NCI-H2171 treated with DMSO at 0.1 percent for 48 hours (cell line): Measurements from ENCODE around the gene PSMG3.

Experiments
- DNase-seq: peaks from one replicate; lab custom pipeline; 2025; lab: John Stamatoyannopoulos, UW

The PSMG3 gene

GRCh38 chr7:1558181-1558811 lies 11.5 kb downstream of the PSMG3 start:
- no peak for DNase-seq

DNA sequence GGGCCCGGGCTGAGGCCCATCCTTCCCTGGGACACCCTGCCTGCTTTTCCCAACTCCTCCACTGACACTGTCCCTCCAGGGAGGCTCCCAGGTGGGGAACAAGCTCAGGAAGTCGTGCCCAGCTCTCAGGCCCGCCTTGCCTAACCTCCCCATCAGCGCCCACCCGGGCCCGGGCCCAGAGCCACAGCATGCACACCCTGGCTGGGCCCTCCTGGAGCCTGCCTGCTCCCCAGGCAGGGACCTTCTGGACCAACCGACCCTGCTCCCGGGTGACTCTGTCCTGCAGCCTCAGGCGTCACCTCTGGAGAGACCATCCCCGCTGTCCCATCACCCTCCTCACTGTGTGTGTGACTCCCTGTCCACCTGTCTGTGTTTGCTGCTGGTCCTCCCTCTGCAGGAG lies 12.1 kb downstream of the PSMG3 start:
- DNase-seq: no peak

DNA sequence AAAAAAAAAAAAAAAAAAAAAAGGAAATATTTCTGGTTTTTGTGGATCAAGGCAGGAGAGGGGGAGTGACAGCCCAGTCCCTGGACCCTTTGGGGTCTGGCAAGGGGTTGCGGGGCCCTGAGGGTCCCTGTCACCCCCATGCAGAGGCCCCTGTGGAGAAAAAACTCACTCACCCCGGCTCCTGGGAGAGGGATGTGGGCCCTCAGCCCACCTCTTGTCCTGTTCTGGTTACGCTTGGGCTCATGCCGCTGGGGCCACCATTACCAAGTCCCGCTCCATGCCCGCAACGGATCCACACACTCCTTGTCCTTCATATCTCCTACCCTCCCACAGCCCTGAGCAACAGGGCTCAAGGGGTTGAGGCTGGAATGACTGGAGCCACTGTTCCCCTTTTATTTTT lies 12.8 kb downstream of the PSMG3 start:
- DNase-seq: no peak

GRCh38 chr7:1555813-1556543 lies 13.9 kb downstream of the PSMG3 start, which contains the start of gene TMEM184A:
TMEM184A (minus strand) TSS chr7:1556205; CDS start chr7:1555484, 721 bp downstream.
- DNase-seq: peak; percentile 98

- peak; percentile 88 for DNase-seq
Measured at GRCh38 chr7:1555046-1555812, 14.6 kb downstream of the PSMG3 start.

DNA sequence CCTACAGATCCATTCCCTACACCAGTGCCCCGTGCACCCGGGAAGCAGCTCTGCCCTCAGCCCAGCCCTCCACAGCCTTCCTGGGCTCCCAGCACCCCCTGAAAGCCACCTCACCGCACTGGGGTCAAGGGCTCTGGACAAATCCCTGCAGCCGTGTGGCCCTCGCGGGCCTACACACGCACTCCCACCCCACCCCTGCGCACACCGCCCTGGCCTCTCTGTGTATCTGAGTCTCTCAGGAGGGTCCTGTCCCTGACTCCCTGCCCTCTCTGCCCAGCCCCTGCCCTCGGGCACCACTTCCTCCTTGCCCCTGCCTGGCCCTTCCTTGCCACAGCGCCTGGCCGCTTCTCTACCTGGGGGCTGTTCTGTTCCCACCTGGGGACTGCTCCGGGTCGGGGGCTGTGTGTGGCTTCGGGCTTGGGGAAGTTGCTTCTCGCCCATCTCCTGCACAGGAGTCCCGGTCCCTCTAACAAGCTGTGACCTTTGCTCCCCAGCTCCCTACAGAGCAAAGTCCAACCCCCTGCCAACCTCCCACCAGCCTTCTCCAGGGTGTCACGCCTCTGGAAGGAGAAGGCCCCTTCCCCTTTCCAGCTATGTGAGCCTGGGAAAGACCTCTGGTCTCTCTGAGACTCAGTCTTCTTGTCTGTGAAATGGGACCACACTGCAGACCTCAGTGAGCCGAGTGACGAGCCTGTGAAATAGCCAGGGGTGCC lies 15.3 kb downstream of the PSMG3 start:
- no peak for DNase-seq

DNA sequence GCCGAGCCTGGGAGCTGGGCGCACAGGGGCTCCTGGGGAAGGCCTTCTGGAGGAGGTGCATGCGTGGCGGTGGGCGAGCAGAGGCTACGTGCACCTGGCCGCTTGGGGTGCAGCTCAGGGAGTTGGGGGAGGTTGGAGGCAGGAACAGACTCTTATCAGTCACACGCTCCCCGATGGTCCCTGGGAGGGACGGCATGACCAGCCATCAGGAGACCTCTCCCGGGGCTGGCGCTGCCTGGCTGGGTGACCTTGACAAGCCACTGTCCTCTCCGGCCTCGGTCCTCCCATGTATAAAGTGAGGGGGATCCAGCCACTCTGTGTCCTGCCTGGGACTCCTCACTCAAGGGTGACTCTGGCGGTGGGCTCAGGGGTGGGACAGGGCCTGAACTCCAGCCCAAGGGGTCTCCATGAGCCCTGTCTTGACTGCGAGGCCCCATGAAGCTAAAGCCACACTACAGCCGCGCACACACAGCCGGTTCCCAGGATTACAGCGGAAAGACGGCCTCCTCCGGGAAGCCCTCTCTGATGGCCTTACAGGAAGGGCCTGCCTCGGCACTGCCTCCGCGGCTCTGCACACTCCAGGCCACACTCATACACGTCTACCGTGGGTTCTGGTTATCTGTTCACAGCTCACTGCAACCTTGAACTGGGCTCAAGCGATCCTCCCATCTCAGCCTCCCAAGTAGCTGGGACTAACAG lies 16.2 kb downstream of the PSMG3 start:
- DNase-seq: no peak

GRCh38 chr7:1552200-1552599 lies 17.6 kb downstream of the PSMG3 start:
- DNase-seq: no peak

GRCh38 chr7:1550846-1551155 lies 19.0 kb downstream of the PSMG3 start:
- no peak for DNase-seq

DNA sequence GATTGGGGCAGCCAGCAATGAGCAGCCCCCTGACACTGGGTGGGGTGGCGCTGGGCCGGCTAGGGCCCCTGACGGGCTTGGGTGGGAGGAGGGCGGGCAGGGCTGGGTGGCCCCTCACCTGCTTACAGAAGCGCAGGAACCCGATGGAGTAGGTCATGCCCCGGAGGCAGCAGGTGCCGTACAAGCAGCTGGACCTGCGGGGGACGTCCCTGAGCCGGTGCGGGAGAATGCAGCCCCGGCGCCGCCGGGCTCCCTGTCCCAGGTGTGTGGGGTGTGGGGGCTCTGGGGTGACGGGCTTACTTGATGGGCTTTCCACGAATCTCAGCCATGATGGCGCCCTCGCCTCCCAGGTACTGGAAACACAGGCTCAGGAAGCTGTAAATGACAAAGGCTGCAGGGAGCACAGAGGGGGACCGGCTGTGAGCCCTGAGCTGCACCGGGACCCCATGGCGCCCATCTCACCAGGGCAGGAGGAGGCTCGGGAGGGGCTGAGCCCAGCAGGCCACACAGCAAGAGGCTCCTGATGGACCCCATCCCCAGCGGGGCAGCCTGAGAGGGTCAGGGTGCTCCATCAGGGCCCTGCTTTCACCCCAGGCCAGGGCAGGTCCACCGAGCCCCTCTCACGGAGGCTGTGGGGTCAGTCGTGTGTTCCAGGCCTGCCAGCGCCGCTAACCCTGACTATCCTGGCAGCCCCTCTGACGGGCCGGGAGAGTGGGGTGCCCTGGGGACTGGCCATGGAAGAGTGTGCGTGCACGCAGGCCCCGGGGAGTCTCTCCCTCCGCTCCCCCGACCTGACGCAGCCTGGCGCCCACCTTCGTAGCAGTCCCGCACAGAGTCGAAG lies 19.6 kb downstream of the PSMG3 start:
- DNase-seq: no peak

- DNase-seq: no peak
Measured at GRCh38 chr7:1549357-1550004, 20.4 kb downstream of the PSMG3 start.

DNA sequence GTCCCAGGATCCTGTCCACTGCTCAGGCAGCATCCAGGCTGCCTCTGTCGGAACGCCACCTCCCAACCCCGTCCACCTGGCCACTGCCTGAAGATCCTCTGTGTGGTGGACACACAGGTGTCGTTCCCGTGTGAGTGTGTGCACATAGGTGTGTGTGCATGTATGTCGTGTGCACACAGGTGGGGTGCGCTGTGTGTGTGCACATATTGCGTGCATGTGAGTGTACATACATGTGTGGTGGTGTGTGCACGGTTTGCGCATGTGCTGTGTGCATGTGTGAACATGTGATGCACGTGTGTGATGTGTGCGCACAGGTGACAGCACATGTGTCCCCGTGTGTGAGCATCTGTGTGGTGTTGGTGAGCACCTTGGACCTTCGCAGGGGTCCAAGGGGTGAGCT lies 20.9 kb downstream of the PSMG3 start:
- DNase-seq: no peak

DNA sequence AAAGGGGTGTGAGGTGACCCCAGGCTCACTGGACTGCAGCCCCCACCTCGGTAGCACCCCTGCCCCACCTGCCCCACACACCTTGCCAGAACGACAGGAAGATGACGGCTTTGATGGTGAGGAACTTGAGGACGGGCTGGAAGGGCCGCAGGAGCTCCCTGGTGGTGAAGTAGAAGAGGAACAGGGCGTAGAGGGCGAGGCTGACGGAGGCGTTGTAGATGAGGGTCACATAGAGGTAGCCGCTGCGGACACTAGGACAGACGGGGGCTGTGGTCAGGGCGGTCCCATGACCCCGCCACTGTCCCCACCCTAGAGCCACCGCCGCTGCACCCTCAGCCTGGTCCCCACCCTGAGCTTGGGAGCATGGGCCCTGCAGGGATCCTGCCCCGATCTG lies 21.4 kb downstream of the PSMG3 start:
- no peak for DNase-seq

DNA sequence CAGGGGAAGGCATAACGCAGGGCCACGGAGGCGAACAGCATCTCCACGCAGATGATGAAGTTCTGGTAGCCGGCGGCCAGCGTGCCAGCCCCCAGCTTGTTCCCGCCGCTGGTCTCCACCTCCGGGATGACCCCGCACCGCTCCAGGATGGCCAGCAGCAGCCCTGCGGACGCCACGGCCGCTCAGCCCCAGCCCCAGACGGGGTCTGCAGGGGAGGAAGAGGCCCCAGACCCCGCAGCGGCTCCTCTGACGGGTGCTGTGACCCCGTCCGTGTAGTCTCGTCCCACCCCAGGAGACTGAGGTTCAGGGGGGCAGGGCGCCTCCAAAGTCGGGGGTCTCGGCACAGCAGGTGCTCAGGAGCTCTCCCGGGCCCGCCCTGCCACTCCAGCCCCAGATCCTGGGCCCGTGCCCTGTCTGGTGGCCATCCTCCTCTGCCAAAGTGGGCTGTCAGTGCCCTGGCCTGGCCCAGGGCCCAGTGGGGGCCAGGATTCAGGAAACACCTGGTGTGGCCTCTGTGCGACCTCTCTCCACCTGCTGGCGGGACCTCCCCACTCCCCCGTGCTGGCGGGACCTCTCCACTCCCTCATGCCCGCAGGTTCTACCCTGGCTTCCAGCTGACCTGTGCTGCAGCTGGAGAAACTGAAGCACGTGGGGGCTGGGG lies 21.9 kb downstream of the PSMG3 start:
- DNase-seq: no peak

GRCh38 chr7:1546909-1547776 lies 22.7 kb downstream of the PSMG3 start:
- DNase-seq: no peak

DNA sequence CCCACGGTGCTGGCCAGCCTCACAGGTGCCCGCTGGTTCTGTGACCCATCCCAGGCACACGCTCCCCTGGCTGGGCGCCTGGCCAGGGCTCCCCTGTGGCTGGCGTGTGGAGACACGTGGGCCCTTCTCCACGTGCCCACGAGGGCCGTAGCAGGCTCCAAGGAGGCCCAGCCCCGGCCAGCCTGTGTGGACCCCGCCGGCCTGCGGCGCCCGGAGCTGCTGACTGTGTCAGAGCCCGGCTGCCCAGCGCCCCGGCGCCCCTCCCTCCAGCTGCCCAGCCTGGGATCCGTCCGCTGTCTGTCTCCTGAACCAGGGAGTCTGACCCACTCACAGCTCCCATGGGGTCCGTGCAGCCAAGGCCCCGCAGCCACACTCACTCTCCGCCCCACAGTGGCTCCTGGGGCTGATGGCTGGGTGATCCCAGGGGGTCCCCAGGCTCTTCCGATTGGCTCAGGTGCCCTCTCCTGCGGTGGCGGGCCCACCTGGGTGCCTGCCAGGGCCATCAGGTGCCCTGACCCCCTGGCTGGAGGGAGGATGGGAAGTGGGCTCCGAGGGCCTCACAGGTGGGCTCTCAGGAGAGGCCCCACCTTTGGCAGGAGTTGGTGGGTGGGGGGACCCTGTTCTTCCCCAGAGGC lies 23.4 kb downstream of the PSMG3 start:
- no peak for DNase-seq

- no peak for DNase-seq
Measured at GRCh38 chr7:1545417-1546246, 24.2 kb downstream of the PSMG3 start.
